ENCODE measurements around the gene RAB7A. TPM values are rescaled to one million over a fixed set of nuclear protein-coding genes. Genes with fewer than 3 reads are reported as not detected.
"Not testable (repeated sequence)": the region's sequence is repeated elsewhere in the genome, so short reads cannot be mapped to it uniquely, and the experiment has no call there.

RAB7A gene
- total RNA-seq, 1 experiment from 2014 or later = 491 TPM

GRCh38 chr3:128712848-128713247 lies 13.1 kb upstream of the RAB7A start:
- DNase-seq = no peak
- Mint-ChIP-seq H3K4me3 (ENCODE audit: low read depth, unreplicated experiment) (no peak overlapping the region), H3K27me3 (ENCODE audit: unreplicated experiment) (peaks cover 9% of the 10 kb centered on the region), H3K36me3 (ENCODE audit: insufficient read depth, unreplicated experiment) (peaks cover 11% of the 10 kb centered on the region), H3K27ac (ENCODE audit: unreplicated experiment) (no peak overlapping the region), H3K4me1 (ENCODE audit: low read depth, unreplicated experiment) (peaks cover 19% of the 10 kb centered on the region), H3K9me3 (ENCODE audit: low read depth, unreplicated experiment) (no peaks in the 10 kb centered on the region)
- no peak for TF ChIP-seq CTCF (IDR thresholded peaks at IDR 0.05; ENCODE audit: unreplicated experiment)
- BruUV-seq (replicated peaks) = no TSS peak
- CTCF ChIA-PET = no interaction called here
- intact Hi-C loops (cut with micrococcal nuclease; ENCODE audit: unreplicated experiment) = no loop called here

- Mint-ChIP-seq H3K27me3 (ENCODE audit: unreplicated experiment) (peaks cover 13% of the 10 kb centered on the region), H3K36me3 (ENCODE audit: insufficient read depth, unreplicated experiment) (peaks cover 6% of the 10 kb centered on the region), H3K4me1 (ENCODE audit: low read depth, unreplicated experiment) (peaks cover 12% of the 10 kb centered on the region), H3K9me3 (ENCODE audit: low read depth, unreplicated experiment) (no peaks in the 10 kb centered on the region), H3K27ac (ENCODE audit: unreplicated experiment) (no peak overlapping the region), H3K4me3 (ENCODE audit: low read depth, unreplicated experiment) (no peak overlapping the region)
- no peak for TF ChIP-seq CTCF (IDR thresholded peaks at IDR 0.05; ENCODE audit: unreplicated experiment)
- intact Hi-C loops (cut with micrococcal nuclease; ENCODE audit: unreplicated experiment) = no loop called here
- BruUV-seq (replicated peaks) = no TSS peak
- CTCF ChIA-PET = no interaction called here
- no peak for DNase-seq
These were observed 11.0 kb upstream of the RAB7A start for GRCh38 chr3:128714887-128715491.

DNA sequence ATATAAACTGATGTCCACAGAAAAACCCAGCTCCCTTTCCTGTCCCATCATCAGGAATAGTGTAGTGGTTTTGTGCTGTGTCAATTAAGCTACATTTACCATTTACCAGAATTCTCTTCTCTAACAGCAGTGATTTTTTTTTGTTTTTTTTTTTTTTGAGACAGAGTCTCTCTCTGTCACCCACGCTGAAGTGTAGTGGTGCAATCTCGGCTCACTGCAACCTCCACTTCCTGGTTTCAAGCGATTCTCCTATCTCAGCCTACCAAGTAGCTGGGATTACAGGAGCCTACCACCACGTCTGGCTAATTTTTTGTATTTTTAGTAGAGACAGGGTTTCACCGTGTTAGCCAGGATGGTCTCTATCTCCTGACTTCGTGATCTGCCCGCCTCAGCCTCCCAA lies 7.1 kb upstream of the RAB7A start:
- H3K36me3 Mint-ChIP-seq (ENCODE audit: insufficient read depth, unreplicated experiment) = not testable (repeated sequence)

GRCh38 chr3:128720891-128721290 lies 5.1 kb upstream of the RAB7A start:
- Mint-ChIP-seq H3K4me3 (ENCODE audit: low read depth, unreplicated experiment) (no peak overlapping the region), H3K9me3 (ENCODE audit: low read depth, unreplicated experiment) (no peaks in the 10 kb centered on the region), H3K27me3 (ENCODE audit: unreplicated experiment) (peaks cover 22% of the 10 kb centered on the region), H3K4me1 (ENCODE audit: low read depth, unreplicated experiment) (no peaks in the 10 kb centered on the region), H3K36me3 (ENCODE audit: insufficient read depth, unreplicated experiment) (peaks cover 4% of the 10 kb centered on the region), H3K27ac (ENCODE audit: unreplicated experiment) (no peak overlapping the region)
- CTCF ChIA-PET = no interaction called here
- intact Hi-C loops (cut with micrococcal nuclease; ENCODE audit: unreplicated experiment) = no loop called here
- BruUV-seq (replicated peaks) = no TSS peak
- no peak for TF ChIP-seq CTCF (IDR thresholded peaks at IDR 0.05; ENCODE audit: unreplicated experiment)
- DNase-seq = no peak

More for the DNA sequence above, 7.1 kb upstream of the RAB7A start:
- intact Hi-C loops (cut with micrococcal nuclease; ENCODE audit: unreplicated experiment); H3K4me1 Mint-ChIP-seq (ENCODE audit: low read depth, unreplicated experiment); H3K27ac Mint-ChIP-seq (ENCODE audit: unreplicated experiment); BruUV-seq (replicated peaks); H3K4me3 Mint-ChIP-seq (ENCODE audit: low read depth, unreplicated experiment); DNase-seq; H3K9me3 Mint-ChIP-seq (ENCODE audit: low read depth, unreplicated experiment): not testable (repeated sequence)
- H3K27me3 Mint-ChIP-seq (ENCODE audit: unreplicated experiment) = peaks cover 31% of the 10 kb centered on the region
- CTCF ChIA-PET = interaction anchor here (1.2 to 2.2 kb wide), 2 partner anchors 35 to 38 kb away, joined by 7 read pairs; no protein-coding TSS in a partner anchor

DNA sequence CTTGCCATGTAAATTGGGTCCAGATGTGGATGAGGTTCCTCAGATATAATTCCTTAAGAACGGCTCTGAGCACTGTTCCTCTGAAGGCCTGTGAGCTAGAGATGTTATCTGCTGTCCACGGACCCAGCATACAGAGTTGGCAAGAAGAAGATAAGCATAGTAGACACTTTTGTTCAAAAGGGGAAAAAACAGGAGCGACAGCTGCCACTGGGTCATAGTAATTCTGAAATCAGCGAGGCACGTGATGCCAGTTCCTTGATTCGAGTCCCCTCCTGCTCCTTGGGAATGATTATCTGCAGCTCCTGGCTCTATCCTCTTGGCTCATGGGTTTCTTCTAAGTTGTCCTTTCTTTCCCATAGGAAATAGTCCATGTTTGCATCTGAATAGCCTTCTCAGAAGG lies 2.5 kb upstream of the RAB7A start:
- Mint-ChIP-seq H3K27ac (ENCODE audit: unreplicated experiment) (no peak overlapping the region), H3K4me3 (ENCODE audit: low read depth, unreplicated experiment) (no peak overlapping the region), H3K9me3 (ENCODE audit: low read depth, unreplicated experiment) (no peaks in the 10 kb centered on the region), H3K4me1 (ENCODE audit: low read depth, unreplicated experiment) (peaks cover 9% of the 10 kb centered on the region), H3K27me3 (ENCODE audit: unreplicated experiment) (peaks cover 22% of the 10 kb centered on the region), H3K36me3 (ENCODE audit: insufficient read depth, unreplicated experiment) (peaks cover 27% of the 10 kb centered on the region)
- BruUV-seq (replicated peaks) = no TSS peak
- TF ChIP-seq CTCF (IDR thresholded peaks at IDR 0.05; ENCODE audit: unreplicated experiment) = no peak
- no peak for DNase-seq
- CTCF ChIA-PET = no interaction called here
- intact Hi-C loops (cut with micrococcal nuclease; ENCODE audit: unreplicated experiment) = no loop called here
